RPMI8226 (cell line): ENCODE data around the gene NUP214.

ENCODE experiments used
- DNase-seq: peaks from one replicate; pipeline ENCODE4 v3.0.0-alpha.2; 2015

The NUP214 gene

DNA sequence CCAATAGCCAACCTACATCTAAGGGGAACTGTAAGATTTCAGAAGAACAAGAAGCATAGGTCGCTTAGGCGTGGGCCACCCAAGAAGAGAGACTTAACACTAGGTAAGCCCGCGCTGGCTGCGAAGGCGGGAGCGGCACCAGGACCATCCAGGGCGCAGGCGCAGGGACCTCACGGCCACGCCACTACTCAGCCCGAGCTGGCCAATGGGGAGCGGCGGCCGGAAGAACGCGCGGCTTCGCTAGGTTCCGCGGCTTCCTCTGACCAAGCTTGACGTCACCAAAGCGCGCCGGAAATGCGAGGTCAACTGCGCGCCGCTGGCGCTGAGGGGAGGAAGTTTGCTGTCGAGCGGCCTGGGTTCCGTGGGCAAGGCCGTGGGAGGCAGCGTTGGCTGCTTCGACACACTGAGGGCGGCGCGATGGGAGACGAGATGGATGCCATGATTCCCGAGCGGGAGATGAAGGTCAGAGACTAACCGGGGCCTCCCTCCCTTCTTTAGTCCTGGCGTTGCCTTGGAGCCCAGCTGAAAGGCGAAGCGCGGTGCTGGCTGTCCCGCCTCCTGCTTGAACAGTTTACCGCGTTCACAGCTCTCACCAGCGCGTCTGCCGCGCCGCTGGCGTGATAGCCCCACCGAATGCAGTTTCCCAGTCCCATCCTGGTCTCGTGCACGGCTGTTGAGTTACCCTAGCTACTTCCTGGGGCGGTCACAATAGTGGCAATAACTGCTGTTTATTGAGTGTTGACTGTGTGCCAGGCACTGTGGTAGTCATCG lies at the start of gene NUP214:
TSS of gene NUP214 (plus strand) at position 299 of the 771 bp plus-strand sequence. CDS start at position 418, 119 bp downstream.
- DNase-seq: peak; percentile 100

GRCh38 chr9:131076347-131077195 lies 48.8 kb upstream of the NUP214 start:
- no peak for DNase-seq

GRCh38 chr9:131078427-131079366 lies 46.7 kb upstream of the NUP214 start:
- no peak for DNase-seq

DNA sequence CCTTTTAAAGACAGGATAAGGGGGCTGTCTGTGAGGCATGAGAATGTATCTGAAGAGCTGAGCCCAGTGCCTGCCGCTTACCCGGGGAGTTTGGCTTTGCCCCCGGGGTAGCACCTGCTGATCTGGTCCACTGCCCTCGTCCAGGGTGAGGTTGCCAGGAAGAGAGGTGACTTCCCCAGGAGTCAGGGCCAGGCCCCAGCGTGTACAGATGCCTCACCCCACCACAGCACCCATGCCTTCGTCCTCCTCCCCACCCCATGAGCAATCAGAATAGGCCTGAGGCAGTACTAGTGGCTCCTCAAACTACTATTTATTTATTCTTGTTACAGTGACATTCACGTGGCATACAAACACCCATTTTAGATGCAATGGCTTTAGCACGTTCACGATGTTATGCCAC lies 44.8 kb upstream of the NUP214 start:
- no peak for DNase-seq

GRCh38 chr9:131081868-131082267 lies 43.5 kb upstream of the NUP214 start:
- no peak for DNase-seq

GRCh38 chr9:131082774-131083512 lies 42.4 kb upstream of the NUP214 start:
- no peak for DNase-seq

DNA sequence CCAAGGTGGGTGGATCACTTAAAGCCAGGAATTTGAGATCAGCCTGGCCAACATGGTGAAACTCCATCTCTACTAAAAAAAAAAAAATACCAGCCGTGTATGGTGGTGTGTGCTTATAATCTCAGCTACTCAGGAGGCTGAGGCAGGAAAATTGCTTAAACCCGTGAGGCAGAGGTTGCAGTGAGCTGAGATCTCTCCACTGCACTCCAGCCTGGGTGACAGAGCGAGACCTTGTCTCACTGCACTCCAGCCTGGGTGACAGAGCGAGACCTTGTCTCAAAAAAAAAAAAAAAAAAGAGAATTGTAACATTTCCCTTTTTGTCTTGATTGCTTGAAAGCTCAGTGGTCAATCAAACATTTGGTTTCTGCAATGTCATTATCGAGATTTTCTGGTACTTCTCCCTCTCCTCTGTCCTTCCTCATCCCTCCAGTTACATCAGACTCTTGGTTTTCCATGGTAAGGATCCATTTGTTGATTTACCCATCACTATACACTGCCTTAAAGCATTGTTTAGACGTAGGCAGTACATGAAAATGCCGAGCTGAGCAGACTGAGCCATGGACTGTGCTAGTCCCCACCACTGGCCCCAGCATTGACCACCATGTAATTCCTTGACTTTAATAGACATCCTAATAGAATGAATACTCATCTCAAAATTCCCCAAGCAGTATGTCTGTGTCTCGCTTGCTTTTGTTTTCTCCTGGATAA lies 40.6 kb upstream of the NUP214 start:
- DNase-seq: no peak

GRCh38 chr9:131085370-131086122 lies 39.8 kb upstream of the NUP214 start:
- DNase-seq: no peak

- no peak for DNase-seq
Measured at GRCh38 chr9:131087354-131087893, 38.0 kb upstream of the NUP214 start.

- DNase-seq: no peak
Measured at GRCh38 chr9:131090025-131090787, 35.2 kb upstream of the NUP214 start.

DNA sequence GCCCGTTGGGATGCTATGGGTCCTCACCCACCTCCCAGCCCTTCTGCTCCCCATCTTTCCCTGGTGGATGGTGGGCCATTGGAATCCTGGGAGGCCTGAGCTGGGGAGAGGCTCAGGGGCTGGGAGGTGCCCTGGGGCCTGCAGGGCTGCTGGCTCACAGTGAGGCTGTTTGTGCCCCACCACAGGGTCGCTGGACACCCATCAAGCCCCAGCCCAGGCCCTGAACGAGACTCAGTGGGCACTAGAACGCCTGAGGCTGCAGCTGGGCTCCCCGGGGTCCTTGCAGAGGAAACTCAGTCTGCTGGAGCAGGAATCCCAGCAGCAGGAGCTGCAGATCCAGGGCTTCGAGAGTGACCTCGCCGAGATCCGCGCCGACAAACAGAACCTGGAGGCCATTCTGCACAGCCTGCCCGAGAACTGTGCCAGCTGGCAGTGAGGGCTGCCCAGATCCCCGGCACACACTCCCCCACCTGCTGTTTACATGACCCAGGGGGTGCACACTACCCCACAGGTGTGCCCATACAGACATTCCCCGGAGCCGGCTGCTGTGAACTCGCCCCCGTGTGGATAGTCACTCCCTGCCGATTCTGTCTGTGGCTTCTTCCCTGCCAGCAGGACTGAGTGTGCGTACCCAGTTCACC lies 33.9 kb upstream of the NUP214 start:
- DNase-seq: no peak

- DNase-seq: no peak
Measured at GRCh38 chr9:131092030-131092429, 33.4 kb upstream of the NUP214 start.

DNA sequence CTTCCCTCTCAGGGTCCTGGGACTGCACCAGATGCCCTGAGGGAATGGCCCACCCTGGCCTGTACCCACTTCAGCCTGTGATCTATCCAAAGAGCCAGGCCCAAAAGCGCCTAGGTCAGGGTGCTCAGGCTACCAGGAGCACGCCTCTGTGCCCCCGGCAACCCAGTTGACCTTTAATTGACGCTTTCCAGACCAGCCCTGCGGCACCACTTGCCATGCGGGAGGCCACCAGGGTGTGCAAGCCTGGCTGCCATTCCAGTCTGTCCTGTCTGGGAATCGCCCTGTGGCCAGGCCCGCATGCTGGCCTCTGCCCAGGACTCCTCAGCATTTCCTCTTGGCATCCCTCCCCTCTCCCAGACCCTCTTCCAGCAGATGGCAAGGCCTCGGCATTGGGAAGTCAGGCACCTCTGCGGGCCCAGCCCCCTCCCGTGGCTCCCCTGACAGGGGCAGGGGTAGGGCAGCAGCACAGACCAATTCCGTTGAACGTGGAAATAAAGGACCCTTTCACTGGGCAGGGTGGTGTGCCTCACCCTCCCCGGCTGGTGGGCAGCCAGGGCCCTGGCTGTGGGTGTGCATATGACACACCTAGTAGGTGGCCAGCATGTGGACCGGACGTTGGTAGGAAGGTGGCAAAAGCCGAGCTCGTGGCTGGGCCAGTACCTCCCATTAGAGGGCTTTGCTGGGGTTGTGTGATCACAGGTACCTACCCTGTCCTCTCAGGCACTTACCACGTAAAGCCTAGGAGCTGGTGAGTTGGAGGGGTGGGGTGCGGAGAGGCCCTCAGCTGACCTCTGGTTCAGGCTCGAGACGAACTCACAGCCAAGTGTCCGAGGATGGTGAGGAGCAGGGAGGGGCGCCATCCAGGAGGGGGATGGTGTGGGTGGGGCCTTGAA lies 32.6 kb upstream of the NUP214 start:
- DNase-seq: no peak

DNA sequence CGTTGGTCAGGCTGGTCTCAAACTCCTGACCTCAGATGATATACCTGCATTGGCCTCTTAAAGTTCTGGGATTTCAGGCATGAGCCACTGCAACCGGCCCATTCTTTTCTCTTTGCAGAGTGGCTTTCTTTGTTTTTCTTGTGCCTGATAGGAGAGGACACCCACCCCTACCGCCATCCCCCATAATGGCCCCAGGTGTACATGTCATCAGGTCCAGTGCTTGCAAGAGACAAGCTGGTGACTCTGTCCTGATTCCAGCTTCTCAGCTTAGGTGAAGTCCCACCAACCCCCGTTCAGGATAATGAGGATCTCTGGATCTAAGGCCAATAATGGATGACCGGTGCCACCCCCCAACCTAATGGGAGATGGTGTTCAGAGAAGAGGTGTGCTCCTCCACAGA lies 31.4 kb upstream of the NUP214 start:
- no peak for DNase-seq

DNA sequence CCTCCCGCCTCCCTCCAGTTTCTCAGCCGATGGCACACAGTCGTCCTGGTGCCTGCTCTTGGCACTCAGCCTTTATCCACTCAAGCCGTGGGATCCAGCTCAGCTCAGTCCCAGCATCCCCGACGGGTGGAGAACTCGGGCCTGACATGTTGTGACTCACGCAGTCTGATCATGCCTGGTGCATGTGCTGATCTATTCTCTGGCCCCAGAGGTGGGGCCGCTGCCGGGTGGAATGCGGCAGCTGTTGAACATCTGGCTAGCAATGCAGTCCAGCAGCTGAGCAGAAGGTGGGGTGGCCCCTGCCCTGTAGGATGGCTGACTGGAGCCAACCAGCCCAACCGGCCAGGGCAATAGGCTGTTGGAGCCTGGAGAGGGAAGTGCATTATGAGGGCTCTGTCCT lies 30.8 kb upstream of the NUP214 start:
- DNase-seq: peak; percentile 51

DNA sequence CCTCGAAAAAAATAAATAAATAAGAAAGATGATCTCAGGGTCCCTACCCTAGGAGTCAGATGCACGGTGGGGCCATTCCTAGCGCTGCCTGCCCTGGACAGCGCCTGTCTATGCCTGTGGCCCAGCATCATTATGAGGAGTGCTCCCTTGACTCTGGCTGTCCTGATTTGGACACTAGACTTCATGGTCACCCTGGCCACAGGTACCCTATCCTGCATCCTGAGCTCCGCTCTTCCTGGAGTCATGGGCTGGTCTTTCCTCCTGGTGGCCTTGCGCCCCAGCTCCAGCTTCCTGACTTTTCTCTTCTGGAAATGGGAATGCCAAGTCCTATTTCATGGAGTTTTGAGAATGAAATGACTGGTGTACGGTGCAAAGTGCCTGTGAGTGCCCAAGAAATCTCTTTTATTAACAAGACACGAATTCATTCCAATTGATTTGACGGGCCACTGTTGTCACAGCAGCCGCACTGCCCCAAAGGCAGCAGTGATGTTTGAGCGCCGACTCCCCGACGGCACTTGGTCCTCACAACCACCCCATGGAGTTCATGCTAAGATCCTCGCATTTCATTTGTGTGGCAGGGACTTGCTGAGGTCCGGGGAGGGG lies 29.6 kb upstream of the NUP214 start:
- no peak for DNase-seq

- DNase-seq: peak; percentile 72
Measured at GRCh38 chr9:131096269-131097125, 28.9 kb upstream of the NUP214 start, which contains the start of gene AIF1L. Gene AIF1L, plus strand, starts transcription at chr9:131096531. Its CDS starts 99 bp downstream, at chr9:131096630.
